ENCODE data around the gene CEP112.

CEP112 gene

GRCh38 chr17:65587534-65588180, 604.3 kb downstream of the CEP112 start:
- Histone ChIP-seq H3K4me3 (ENCODE audit: low read length) (no peak overlapping the region), H3K27me3 (ENCODE audit: control insufficient read depth, insufficient read depth, low read length) (no peaks in the 10 kb centered on the region), H3K36me3 (ENCODE audit: control insufficient read depth, insufficient read depth, low read length) (no peaks in the 10 kb centered on the region), H3K4me1 (ENCODE audit: control insufficient read depth, insufficient read depth, low read length) (peaks cover 6% of the 10 kb centered on the region), H3K27ac (ENCODE audit: low read length) (no peak overlapping the region), H3K9me3 (ENCODE audit: control insufficient read depth, insufficient read depth, low read length) (no peaks in the 10 kb centered on the region)
- no CpG with 5 or more reads among the region's 10 CpGs for WGBS (ENCODE audit: insufficient coverage, insufficient read length)
- no peak for DNase-seq (ENCODE audit: low read depth, low spot score)

DNA sequence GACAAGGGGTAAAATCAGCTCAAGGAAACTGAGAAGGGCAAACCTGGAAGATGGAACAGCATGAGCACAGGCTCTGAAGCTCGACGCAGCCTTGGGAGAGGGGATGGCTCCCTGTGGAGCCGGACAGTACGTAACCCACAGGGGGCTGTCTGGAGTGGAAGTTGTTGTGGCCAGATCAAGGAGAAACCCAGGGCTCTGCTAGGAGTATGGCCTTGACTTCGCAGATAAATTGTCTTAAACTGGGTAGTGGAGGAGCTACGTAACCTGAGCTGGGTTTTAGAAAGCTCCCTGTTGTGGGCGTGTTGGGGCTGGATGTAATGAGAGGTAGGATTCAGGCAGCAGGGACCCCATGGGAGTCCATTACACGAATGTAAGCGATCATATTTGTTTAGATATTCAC, 605.0 kb downstream of the CEP112 start:
- H3K4me3 ChIP-seq (ENCODE audit: low read length): no peak overlapping the region
- no peaks in the 10 kb centered on the region for H3K27me3 ChIP-seq (ENCODE audit: control insufficient read depth, insufficient read depth, low read length)
- no peaks in the 10 kb centered on the region for H3K9me3 ChIP-seq (ENCODE audit: control insufficient read depth, insufficient read depth, low read length)
- H3K27ac ChIP-seq (ENCODE audit: low read length): no peak overlapping the region
- WGBS (ENCODE audit: insufficient coverage, insufficient read length): no CpG with 5 or more reads among the region's 9 CpGs
- no peak for DNase-seq (ENCODE audit: low read depth, low spot score)
- no peaks in the 10 kb centered on the region for H3K36me3 ChIP-seq (ENCODE audit: control insufficient read depth, insufficient read depth, low read length)
- H3K4me1 ChIP-seq (ENCODE audit: control insufficient read depth, insufficient read depth, low read length): peaks cover 3% of the 10 kb centered on the region; the same call in 1 of the 2 replicates
